NCI-H2196 (cell line): ENCODE data around the gene ERCC6L2.

Experiments used
- DNase-seq: peaks from one replicate; lab custom pipeline; 2025; ENCODE audit not compliant: unreplicated experiment; lab: John Stamatoyannopoulos, UW

ERCC6L2 gene

DNA sequence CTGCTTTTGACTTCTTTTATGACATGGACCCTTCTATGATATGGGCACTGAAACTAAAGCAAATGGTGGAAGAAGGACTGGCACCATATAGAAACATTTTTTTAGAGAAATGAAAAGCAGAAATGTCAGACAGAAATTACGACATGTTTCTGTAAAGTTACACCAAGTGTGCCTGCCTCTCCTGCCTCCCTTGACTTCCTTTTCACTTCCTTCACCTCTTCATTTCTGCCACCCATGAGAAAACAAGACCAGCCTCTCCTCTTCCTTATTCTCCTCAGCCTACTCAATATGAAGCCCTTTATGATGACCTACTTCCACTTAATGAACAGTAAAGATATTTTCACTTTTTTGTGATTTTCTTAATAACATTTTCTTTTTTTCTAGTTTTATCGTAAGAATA, 44.5 kb downstream of the ERCC6L2 start:
- DNase-seq, result no peak

DNA sequence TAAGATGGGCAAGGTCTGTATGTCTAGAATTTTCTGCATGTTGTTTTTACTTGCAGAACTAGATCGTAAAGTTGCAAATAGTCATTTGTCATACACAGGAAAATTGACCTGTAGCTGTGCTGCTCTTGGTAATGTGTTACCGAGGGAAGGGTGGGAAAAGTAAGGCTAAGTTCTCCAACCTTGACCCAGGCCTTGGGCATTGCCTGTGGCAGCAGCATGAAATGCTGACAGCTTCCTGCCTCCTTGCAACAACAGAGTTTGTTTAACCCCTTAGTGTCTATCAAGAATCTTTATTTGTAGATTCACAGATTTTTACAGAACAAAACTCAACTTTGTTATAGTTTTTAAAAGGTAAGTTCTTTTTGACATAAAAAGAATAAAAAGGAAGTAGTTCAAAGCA, 48.3 kb downstream of the ERCC6L2 start:
- DNase-seq, result no peak

DNA sequence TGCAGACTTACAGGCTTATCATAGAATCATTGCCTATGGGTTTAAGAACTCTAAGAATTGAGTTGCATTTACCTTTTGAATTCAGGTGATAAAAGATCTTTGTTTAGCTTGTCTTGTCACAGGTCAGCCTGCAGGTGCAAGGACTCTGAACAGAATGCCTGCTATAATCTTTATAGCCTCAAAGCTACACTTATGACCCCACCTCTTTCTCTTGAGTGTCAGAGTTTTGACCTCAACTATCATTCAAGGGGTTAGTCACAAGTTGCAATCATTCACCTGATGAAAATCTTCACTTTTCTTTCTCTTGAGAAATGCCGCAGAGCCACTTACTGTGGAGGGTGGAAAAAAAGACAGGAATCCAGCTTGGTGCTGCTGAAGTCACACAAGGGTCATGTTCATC, 49.5 kb downstream of the ERCC6L2 start:
- no peak for DNase-seq

DNA sequence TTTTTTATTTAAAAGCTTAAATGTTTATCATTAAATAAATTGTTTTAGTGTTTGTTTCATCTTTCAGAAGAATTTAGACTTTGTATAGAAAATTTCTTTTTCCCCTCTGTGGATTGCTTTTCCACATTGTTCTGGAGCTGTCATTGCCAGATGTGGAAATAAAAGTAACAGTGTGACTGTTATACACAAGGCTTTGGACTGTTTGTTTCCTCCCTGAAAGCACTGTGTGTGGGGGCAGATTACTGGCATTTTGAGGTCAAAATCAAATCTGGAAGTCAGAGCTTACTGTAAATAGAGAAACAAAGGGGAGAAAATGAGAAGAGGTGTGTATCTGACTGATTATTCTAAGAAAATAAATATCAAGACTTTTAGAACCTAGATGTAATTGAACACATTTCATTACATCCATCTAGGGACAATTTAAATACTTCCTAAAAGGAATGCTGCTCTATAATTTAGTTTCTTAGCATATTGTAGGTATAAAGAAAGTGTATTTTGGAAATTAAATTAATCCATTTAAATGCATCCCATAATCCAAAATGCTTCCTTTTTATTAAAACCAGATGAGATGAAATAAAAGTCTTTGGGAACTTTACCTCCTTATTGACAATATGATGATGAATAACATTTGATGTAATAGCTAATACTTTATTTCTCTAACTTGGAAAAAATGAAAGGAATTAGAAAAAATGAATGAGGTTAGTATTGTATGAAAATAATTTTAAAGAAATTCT, 51.9 kb downstream of the ERCC6L2 start:
- DNase-seq, result no peak

DNA sequence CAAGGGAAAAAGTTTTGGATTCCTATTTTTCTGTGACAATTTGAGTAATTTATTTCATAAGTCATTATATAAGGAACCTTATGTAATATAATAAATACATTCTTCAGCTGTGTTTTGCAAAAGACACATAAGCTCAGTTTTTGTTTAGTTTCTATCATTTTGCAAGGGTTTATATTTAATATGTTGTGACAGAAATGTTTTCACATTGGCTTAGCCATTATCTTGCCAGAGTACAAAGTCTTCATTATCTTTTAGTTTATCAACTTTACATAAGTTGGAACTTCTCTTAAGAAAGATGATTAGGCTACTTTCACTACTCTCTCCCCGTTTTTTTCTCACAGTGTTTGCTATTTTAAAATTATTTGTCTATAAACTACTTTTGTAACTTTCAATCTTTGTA, 54.8 kb downstream of the ERCC6L2 start:
- DNase-seq, result no peak

DNA sequence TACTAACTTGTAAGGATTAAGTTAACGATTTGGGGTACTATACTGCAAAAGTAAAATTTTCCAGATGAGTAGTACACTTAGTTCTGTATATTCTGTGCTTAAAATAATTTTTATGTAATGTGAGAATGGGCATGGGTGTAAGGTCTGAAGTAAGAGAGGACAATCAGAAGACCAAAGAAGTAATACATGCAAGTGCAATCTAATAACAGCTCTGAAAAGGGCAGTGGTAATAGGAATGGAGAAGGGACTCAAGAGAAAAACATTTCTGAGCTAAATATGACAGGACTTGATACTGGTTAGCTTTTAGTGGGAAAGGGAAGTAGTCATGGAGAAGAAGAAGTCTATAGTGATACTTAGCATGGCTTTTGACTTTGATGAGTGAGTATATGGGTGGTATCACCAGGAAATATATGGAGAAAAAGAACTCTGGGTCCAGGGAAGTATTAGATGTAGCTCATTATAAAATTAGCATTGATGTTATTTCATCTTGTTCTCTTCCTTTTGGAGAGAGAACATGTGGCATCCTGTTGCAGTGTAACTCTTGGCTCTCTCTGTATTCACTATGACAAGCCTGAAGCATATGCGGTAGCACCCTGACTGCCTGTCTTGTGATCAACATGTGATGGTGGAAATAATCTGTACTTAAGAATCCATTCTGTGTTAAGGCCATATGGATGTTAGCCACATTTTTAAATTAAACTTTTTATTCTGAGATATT, 60.5 kb downstream of the ERCC6L2 start:
- DNase-seq, result no peak

DNA sequence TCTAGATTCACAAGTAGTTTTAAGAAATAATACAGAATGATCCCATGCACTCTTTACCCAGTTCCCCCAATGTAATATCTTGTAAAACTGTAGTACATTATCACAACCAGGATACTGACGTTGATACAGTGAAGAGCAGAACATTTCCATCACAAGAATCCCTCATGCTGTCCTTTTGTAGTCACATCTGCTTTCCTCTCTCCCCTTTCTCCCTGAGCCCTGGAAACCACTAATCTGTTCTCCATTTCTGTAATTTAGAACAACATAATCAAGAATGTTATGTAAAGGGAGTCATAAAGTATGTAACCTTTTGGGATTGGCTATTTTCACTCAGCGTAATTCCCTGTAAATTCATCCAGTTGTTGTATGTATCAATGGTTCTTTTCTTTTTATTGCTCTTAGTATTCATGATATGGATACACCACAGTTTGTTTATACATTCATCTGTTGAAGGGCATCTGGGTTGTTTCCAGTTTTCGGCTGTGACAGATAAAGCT, 61.1 kb downstream of the ERCC6L2 start:
- DNase-seq, result no peak

DNA sequence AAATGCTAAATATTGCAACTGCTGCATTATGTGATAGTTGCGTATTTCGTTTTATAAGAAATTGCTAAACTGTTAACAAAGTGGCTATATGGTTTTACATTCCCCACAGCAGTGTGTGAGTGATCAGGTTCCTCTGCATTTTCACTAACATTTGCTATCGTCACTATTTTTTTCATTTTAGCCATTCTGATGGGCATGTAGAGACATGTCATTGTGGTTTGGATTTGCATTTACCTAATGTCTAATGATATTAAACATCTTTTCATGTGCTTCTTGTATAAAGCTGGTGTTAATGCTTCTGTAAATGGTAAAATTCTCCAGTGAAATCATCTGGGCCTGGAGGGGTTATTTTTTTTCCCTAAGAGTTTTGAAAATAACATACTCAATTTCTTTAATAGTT, 61.6 kb downstream of the ERCC6L2 start:
- DNase-seq, result no peak

DNA sequence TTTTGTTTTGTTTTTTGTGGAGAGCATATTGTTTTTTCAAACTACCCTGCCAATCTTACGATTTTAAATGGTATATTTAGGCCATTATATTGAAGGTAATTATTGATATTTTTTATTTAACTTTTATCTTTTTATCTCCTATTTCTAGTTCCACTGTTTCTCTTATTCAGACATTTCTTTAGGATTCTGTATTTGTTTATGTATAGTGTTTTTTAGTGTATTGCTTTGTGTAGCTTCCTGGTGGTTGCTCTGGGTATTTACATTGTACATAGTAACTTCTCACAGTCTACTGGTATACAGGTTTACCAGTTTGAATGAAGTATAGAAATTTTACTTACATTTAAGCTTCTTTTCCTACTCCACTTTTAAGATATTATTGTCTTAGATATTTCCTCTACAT, 63.2 kb downstream of the ERCC6L2 start:
- DNase-seq, result no peak

DNA sequence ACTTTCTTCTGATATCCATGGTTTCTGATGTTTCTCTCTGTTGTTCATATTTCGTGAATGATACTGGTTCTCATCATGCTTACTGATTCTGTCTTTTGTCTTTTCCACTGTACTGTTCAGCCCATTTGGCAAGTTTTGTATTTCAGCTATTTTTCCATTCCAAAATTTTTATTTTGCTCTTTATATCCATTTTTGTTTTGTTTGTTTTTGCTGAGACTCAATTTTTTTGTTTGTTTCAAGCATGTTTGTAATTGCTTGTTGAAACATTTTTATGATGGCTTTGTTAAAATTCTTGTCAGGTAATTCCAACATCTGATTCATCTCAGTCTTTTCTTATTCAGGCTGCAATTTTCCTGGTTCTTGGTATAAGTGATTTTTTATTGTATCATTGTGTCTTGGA, 64.0 kb downstream of the ERCC6L2 start:
- no peak for DNase-seq

DNA sequence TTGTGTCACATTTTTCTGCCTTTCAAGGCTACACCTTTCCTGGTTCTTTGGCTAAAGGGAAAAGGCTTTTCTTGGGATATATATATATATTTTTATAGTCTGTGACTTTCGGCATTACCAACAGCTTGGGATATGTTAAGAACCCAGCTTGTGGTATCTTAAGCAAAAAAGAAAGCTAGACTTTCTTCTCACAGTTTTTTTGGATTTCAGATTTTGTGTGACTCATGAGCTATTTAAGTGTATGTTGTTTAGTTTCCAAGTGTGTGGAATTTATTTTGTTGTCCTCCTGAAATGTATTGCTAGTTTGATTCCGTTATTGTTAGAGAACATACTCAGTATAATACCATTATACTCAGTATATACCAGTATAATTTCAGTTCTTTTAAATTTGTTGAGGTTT, 64.8 kb downstream of the ERCC6L2 start:
- no peak for DNase-seq

DNA sequence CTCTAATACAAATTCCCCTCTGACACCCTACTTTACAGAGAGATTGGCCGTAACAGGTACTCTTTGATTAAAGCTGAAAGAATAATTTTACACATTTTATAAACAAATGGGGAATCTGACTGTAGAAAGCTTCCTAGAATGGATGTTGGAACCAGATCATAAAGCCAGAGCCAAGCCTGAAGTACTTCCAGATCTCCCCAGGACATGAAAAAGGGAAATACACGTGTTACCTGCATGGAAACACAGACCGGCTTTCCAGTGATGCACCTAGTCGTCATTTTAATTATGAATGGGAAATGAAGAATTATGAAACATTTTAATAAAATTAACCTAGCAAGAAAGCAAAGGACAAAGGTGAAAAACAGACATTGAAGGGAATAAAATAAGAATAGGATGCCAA, 66.5 kb downstream of the ERCC6L2 start:
- DNase-seq, result no peak

DNA sequence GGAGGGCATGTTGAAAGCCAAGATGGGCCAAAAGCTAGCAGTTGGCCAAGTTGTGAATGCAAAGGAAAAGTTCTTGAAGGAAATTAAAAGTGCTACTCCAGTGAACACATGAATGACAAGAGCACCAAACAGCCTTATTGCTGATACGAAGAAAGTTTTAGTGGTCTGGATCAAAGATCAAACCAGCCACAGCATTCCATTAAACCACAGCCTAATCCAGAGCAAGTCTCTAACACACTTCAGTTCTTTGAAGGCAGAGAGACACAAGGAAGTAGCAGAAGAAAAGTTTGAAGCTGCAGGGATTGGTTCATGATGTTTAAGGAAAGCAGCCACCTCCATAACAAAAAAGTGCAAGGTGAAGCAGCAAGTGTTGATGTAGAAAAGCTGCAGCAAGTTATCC, 71.6 kb downstream of the ERCC6L2 start:
- DNase-seq, result no peak

DNA sequence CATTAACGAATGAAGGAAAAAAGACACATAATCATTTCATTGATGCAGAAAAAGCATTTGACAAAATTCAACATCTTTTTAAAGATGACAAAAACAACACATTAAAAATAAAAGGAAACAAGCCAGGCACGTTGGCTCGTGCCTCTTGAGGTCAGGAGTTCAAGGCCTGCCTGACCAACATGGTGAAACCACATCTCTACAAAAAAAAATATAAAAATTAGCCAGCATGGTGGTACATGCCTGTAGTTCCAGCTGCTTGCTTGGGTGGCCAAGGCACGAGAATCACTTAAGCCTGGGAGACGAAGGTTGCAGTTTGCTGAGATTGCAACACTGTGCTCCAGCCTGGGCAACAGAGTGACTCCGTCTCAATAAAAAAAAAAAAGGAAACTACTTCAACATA, 77.0 kb downstream of the ERCC6L2 start:
- no peak for DNase-seq

DNA sequence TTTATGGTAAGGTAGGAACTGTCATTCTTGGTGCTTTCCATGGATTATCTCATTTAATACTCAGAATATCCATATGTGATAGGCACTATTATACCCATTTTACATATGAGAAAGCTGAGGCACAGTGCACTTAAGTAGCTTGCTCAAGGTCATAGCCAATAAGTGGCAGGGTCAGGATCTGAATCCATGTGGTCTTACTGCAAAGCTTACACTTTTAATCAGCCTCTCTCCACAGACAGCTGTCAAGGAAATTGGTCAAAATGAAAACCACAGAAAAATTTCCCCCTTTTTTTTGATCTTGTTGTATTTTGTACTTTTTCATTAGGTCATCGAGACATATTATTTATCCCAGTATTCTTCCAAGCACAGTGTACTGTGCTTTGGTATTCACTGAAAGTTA, 78.5 kb downstream of the ERCC6L2 start:
- DNase-seq, result no peak

DNA sequence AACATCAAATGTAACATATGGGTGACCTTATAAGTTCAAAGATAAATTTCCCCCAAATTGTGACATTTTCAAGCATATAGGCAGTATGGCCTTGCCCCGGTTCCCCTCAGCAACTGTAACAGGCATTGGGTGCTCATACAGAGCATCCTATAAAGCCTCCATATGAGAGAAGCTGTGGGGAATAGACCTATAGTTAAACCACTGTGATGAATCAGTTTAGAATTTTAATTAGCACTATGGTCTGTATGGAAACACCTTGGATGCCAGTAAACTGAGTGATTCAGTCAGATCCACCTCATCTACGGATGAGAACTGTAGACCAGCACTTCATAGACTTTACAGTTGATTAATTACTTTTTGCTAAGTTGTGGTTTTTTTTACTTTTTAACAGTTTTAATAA, 79.4 kb downstream of the ERCC6L2 start:
- DNase-seq, result no peak

DNA sequence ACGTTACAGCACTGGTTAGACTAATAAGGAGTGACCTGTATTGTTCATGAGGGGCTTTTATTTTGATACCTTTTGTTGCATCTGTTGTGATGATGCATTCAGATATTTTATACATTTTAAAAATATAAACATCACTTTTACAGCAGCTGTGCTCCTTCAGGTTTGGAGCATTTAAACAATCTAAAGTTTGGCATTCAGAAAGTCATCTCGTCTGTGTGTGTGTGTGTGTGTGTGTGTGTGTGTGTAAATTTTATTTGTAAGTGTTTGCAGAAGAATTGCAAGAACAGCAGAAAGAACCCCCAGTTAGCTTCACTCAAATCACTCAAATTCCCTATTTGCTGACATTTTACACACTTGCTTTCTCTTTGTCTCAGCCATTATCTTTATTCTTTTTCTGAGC, 87.4 kb downstream of the ERCC6L2 start:
- no peak for DNase-seq

DNA sequence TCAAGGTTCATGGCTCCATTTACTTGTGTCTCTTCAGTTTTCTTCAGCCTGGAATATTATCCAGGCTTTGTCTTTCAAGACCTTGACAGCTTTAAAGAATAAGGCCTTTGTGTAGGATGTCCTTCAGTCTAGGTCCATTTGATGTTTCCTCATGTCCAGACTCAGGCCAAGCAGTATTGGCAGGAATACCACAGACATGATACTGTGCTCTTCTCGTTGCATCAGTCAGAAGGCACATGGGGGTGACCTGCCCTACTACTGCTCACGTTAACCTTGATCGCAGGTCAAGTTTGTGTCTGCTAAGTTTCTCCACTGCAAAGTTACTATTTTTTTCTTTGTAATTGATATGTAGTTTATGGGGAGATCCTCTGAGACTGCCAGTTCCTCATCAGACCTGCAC, 88.2 kb downstream of the ERCC6L2 start:
- no peak for DNase-seq

DNA sequence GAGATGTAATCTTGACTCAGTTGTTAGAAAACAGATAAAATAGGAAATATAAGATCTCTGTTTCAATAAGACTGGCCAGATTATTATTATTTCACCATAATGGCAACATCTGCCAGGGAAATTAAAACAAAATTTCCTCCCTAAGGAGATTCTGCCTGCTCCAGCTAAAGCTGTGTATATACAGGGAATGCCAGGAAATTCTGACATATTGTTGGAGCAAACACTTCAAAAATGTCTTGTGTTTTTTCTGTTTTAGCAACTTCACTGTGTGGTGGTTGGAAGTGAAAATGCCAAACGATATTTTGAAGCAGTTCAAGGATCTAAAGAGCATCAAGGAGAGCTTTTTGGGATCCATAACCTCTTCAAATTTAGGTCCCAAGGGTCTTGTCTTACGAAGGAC, 90.8 kb downstream of the ERCC6L2 start:
- no peak for DNase-seq

DNA sequence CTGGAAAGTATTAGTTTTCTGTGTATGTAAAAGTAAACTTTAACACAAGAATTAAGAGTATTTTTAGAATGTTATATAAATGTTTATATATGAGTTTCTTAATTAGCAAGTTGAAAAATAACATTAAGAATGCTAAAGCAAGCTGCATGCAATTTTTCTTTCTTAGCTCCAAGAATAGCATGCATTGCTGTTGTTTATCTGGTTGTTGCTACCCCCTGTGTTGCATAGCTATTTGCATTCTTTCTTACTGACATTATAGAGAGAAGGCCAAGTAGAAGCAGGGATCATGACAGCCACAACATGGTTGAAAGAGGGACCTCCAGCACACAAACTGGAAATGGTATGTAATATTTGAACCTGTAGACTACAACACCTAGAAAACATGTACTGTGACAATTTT, 94.8 kb downstream of the ERCC6L2 start:
- DNase-seq, result no peak

DNA sequence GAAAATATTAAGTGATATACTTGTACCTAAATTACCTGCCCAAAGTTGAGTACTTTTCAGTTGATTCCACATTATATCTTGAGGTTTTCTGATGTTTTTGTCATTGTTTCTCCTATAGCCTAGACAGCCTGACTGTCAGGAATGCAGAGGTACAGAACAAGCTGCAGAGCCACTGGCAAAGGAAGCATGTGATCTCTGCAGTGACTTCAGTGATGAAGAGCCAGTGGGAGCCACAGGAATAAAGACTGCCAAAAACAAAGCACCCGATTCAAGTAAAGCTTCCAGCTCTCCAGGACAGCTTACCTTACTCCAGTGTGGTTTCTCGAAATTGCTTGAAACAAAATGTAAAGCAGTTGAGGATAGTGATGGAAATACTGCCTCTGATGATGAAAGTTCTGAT, 96.3 kb downstream of the ERCC6L2 start:
- DNase-seq, result no peak

DNA sequence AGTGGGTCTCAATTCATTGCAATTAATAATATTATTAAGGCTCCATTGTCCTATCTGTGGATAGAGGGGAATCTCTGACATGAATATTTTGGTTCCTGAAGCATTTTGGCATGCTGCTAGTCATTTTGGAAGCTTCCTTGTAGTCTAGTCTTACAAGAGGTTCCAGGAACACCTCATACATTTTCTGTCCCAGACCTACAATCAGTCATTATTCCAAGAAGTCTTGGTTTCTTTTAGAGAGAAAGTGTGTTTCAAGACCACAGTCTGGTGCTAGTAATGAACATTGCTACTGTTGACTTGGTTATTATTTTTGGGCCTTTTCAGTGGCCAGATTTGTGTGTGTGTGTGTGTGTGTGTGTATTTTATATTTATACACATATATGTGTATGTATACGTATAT, 98.9 kb downstream of the ERCC6L2 start:
- no peak for DNase-seq

DNA sequence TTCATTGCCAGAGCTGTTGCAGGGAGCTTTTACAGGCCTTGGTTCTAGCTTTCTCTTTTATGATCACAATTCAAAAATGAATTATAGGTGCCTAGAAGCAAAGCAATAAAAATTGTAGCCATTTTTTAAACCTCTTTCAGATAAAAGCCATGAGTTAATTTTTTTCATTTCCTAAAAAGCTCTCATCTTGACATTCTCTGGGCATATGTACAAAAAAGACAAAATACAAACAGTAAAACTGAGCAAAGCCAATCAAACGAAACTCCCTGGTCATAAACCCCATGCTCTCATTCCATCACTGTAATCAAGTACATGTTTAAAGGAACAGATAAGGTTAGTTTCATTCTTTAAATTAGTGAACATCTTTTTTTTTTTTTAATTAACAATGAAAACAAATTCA, 101.9 kb downstream of the ERCC6L2 start:
- DNase-seq, result no peak
